A204.1 (cell line): Measurements from ENCODE around the gene FNDC8.
"Not testable (repeated sequence)": the region's sequence is repeated elsewhere in the genome, so short reads cannot be mapped to it uniquely, and the experiment has no call there.

Experiments used
- FAIRE-seq: peaks from 2 replicates; lab custom pipeline; 2012; peaks lifted over from hg19 to GRCh38; lab: Jason Lieb, UNC

Gene FNDC8

GRCh38 chr17:35095741-35096140, 25.7 kb upstream of the FNDC8 start:
- no peak for FAIRE-seq

GRCh38 chr17:35097776-35098175, 23.6 kb upstream of the FNDC8 start:
- FAIRE-seq, result no peak

- no peak for FAIRE-seq
Measured at GRCh38 chr17:35099908-35100307, 21.5 kb upstream of the FNDC8 start.

- FAIRE-seq, result no peak
Measured at GRCh38 chr17:35101036-35101435, 20.4 kb upstream of the FNDC8 start.

GRCh38 chr17:35101725-35102124, 19.7 kb upstream of the FNDC8 start:
- FAIRE-seq, result no peak

GRCh38 chr17:35103271-35103670, 18.1 kb upstream of the FNDC8 start:
- no peak for FAIRE-seq

GRCh38 chr17:35104844-35105450, 16.5 kb upstream of the FNDC8 start:
- FAIRE-seq, result no peak

GRCh38 chr17:35110791-35111190, 10.6 kb upstream of the FNDC8 start:
- not testable (repeated sequence) for FAIRE-seq

GRCh38 chr17:35116845-35117244, 4.6 kb upstream of the FNDC8 start:
- no peak for FAIRE-seq

GRCh38 chr17:35117984-35118383, 3.4 kb upstream of the FNDC8 start:
- no peak for FAIRE-seq

GRCh38 chr17:35119370-35120165, 1.8 kb upstream of the FNDC8 start, which contains the start of gene RAD51D:
TSS of gene RAD51D (minus strand) at chr17:35119860. CDS start at chr17:35119613, 247 bp downstream.
- FAIRE-seq, result no peak

GRCh38 chr17:35127751-35128514, 6.5 kb downstream of the FNDC8 start:
- no peak for FAIRE-seq

GRCh38 chr17:35129154-35129972, 7.9 kb downstream of the FNDC8 start:
- no peak for FAIRE-seq

- FAIRE-seq, result no peak
Measured at GRCh38 chr17:35129973-35130351, 8.5 kb downstream of the FNDC8 start.

GRCh38 chr17:35130392-35130791, 9.0 kb downstream of the FNDC8 start:
- no peak for FAIRE-seq

- no peak for FAIRE-seq
Measured at GRCh38 chr17:35132099-35132498, 10.7 kb downstream of the FNDC8 start.

GRCh38 chr17:35132816-35133550, 11.6 kb downstream of the FNDC8 start:
- no peak for FAIRE-seq

- FAIRE-seq, result no peak
Measured at GRCh38 chr17:35135322-35135721, 13.9 kb downstream of the FNDC8 start.

GRCh38 chr17:35138218-35138617, 16.8 kb downstream of the FNDC8 start:
- no peak for FAIRE-seq

- no peak for FAIRE-seq
Measured at GRCh38 chr17:35141681-35142466, 20.5 kb downstream of the FNDC8 start, which contains the start of gene NLE1. TSS of gene NLE1 (minus strand) at chr17:35142303. CDS start at chr17:35142275, 28 bp downstream.

- FAIRE-seq, result no peak
Measured at GRCh38 chr17:35142467-35142796, 21.0 kb downstream of the FNDC8 start.
